ENCODE measurements around the gene CHST11.
A peak's percentile ranks its signal among the peaks of the same experiment; 100 is the strongest.

The CHST11 gene

GRCh38 chr12:104460973-104461698 lies 4.4 kb downstream of the CHST11 start:
- no peak for DNase-seq

DNA sequence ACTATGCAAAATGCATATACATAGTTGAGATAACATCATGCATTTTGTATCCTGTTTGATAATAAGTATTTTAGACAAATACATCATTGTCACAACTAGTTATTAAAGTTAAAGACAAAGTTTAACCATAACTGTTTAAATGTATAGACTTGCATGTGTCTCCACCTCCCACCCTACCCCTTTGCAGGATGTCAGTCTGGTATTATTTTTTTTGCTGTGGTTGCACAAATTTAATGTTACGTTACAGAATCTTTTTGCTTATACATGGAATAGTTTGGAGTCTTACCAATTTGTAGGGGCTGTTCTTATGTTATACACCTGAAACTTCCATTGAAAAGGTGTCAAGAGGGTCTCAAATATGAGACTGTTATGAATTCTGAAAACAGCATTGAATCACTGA lies 5.6 kb downstream of the CHST11 start:
- no peak for DNase-seq

DNA sequence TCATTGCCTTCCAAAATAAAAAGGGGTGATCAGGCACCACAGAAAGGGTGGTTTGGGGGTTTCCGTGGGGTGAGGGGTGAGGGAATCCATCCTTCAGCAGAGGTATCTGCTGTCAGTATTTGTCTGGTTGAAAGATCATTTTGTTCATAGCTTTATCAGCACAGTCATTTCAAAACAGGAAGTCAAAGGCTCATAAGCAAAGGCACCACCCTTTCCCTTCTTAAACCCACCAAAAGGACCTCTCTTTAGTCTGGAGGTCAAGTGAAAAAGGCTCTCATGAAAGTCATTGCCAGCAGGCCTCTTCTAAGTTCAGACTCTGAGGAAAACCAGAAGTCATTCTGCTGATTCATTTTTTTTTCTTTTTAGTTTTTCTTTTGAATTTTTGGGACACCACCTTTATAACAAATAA lies 6.2 kb downstream of the CHST11 start:
- DNase-seq = peak in 1 of 2 donors; percentile 80

DNA sequence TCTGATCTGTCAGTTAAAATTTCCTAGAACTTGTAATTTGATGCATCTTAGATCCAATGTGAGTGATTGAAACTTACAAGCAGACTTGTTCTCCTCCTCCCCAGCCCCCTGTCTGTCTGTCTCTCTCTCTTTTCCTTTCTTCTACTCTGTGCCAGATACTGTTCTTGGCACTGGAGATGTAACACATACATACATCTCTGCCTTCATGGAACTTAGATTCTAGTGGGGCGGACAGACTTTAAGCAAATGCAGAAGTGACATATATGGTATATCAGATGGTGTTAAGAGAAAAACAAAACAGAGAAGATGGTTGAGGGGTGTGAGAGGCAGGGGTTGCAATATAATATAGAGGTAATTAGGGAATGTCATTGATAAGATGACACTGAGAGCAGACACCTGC lies 6.6 kb downstream of the CHST11 start:
- no peak for DNase-seq

GRCh38 chr12:104464899-104465298 lies 8.2 kb downstream of the CHST11 start:
- DNase-seq = no peak

DNA sequence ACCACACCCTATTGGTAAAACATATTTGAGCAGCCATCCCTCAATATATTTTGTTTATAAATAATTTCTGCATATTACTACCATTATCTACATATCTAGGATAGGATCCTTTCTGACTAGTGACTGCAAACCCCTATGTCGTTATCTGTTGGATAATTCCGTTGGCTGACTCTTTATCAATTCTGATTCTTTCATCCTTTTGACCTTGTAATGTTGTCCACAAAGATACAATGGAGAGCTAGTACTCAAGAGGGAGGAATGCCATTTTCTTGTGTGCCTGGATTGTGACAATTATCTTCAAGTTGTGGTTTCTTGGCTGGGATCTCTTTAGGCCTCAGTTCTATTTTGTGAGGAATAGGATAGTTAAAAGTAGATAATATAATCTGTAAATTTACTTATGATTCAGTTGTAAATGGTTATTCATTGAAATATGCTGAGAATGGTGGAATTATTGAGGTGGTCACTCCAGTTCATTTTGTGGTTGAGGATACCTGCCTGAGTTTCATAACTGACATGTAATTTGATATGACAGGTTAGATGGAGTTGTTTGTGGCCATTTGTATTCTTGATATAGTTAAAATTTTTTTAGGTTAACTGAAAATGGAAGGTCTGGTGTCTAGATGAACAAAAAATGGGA lies 10.1 kb downstream of the CHST11 start:
- no peak for DNase-seq

- DNase-seq = no peak
Measured at GRCh38 chr12:104467346-104467837, 10.6 kb downstream of the CHST11 start.

DNA sequence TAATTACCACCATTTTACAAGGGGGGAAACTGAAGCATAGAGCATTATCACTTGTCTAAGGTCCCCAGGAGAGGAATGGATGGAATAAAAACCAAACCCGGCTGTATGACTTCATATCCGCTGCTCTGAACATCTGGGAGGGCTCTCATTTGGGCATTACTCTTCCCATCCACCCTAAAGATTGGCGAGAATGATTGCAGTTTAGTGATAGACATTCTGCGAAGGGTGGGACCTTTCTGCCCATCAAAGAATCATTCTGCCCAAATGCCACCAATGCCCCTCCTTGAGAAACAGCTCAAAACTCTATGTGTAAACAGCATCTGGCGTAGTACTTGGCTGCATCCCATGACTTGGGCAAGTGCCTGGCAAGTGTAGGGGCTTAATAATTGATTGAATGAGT lies 11.6 kb downstream of the CHST11 start:
- no peak for DNase-seq

GRCh38 chr12:104469066-104469465 lies 12.3 kb downstream of the CHST11 start:
- DNase-seq = no peak

DNA sequence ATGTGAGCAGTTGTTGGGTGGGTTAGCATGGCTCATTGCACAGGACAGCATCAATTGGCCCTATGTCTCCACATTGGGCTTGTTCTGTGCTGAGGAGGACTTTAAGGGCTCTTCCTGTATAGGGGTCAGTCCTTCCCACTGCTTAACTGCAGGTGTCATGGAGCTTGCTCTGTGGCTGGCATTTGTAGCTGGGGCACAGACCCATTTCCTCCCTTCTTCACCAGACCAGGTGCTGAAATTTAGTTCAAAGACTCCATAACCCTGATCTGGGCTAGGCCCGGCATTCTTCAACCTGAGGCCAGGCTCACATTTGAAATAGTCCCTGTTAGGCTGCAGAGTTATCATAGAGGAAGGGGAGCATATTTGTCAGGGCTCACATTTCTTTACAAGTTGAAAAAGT lies 12.8 kb downstream of the CHST11 start:
- DNase-seq = no peak

DNA sequence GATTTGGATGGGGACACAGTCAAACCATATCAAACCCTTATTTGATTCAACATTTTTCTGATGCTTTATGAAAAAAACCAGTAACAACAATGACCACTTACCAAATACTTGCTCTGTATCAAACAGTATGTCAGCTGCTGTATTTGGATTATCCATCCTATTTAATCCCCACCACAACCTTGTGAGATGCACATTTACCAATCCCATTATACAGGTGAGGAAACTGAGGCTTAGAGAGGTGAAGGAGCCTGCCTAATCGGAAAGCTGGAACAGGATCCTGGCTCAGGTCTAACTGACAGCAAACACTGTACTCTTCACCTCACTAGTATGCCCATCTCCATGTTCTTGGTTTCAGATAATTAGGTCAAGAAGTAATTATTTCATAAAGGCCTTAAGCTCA lies 13.8 kb downstream of the CHST11 start:
- DNase-seq = no peak

- DNase-seq = no peak
Measured at GRCh38 chr12:104471336-104471735, 14.6 kb downstream of the CHST11 start.

GRCh38 chr12:104472748-104473147 lies 16.0 kb downstream of the CHST11 start:
- DNase-seq = no peak

- no peak for DNase-seq
Measured at GRCh38 chr12:104473374-104473983, 16.7 kb downstream of the CHST11 start.

- DNase-seq = no peak
Measured at GRCh38 chr12:104475271-104475670, 18.5 kb downstream of the CHST11 start.

DNA sequence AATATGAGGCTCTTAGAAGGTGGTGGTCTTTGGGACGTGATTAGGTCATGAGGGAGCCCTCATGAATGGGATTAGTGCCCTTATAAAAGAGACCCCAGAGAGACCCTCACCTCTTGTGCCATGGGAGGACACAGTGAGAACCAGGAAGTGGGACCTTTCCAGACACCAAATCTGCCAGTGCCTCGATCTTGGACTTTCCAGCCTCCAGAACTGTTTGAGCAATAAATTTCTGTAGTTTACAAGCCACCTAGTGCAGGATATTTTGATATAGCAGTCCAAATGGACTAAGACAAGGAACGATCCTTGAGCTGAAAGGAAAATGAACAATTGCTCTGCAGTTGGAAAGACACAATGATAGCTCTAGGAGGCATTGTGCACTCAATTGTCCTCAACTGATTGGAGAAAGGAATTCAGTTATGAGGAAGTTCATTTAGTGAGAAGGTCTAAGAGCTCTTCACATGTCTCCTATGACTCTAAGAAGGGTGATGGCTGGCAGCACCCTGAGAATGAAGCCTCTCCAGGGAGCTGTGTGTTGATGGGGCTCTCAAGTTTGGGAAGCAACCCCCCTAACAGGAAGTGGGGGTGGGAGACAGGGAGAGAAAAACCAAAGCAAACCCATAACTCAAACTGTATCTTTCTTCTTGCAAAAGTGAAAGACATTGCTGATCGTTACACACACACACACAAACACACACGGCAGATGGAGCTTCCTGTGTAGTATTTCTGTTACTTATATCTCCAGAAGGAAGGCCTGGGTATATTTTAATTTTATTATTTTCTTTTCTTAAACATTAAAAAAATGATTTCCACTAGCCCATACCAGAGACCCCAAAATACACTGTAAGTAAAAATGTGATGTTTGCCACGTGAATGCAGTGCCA lies 21.0 kb downstream of the CHST11 start:
- DNase-seq = peak in 1 of 2 donors; percentile 39

DNA sequence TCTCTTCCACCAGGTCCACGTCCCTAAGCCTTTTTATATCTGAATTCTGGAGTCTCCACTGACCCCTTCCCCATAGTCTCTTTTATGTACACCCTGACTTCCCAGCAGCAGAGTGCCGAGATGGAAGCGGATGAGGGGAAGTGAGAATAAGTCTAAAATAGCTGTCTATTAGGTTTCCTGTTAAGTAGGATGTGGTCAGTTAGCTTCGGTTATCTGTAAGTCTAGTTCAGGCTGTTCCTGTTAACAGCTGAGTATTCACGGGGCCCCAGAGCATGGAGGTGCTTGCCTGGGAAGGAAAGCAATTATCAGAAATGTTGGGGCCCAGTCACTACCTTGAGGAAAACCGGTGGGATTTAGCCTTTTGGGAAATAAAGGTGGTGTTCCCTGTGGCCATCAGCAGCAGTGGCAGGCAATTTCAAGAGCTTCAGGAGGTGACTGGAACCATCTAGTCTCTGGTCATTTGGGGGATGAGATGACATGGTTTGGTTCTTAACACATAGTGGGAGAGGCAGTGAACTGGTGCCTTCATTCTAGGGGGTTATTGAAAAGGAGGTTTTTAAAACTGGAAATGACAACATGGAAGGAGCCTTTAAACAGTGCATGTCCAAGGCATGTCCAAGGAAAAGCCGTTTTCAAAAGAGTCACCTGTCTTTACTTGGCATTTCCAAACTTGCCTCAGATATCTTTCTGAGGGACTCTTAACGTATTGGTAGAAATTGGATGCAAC lies 21.8 kb downstream of the CHST11 start:
- DNase-seq = peak in 1 of 2 donors; percentile 88

GRCh38 chr12:104479123-104479662 lies 22.4 kb downstream of the CHST11 start:
- DNase-seq = no peak

DNA sequence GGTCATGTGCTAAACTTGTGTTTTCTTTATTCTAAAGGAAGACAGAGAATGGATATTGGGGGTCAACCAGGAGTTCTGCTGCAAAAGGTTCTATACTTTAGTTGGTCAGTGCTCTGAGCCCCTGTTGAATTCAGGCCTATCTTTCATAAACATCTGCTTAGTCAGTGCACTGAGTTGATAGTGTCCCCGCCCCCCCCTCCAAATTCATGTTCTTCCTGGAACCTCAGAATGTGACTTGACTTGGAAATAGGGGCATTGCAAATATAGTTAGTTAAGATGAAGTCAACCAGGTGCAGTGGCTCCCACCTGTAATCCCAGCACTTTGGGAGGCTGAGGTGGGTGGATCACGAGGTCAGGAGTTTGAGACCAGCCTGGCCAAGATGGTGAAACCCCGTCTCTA lies 23.3 kb downstream of the CHST11 start:
- DNase-seq = no peak

DNA sequence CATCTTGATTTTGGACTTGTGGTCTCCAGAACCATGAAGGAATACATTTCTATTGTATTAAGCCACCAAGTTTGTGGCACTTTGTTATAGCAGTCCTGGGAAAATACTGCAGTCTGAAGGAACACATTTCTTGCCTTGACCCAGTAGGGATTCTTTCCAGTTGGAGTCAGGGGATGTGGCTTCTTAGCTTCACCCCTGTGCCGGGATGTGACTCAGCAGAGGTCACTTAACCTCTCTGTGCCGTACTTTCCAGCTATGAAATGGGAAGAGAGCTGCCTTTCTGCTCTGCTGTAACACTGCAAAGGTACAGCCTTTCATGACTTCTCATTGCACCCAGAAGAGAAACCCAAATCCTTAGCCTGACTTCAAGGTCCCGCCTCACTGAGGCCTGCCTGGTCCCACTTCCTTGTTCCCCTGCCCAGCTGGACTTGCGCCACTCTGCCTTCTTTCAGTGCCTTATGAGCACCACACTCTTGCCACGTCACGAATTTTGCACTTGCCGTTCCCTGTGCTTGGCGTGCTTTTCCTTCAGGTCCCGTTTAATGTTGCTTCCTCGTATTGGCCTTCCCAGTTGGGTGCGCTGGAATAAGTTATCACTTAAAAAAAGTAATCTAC lies 24.2 kb downstream of the CHST11 start:
- no peak for DNase-seq

- DNase-seq = no peak
Measured at GRCh38 chr12:104482113-104482512, 25.4 kb downstream of the CHST11 start.

DNA sequence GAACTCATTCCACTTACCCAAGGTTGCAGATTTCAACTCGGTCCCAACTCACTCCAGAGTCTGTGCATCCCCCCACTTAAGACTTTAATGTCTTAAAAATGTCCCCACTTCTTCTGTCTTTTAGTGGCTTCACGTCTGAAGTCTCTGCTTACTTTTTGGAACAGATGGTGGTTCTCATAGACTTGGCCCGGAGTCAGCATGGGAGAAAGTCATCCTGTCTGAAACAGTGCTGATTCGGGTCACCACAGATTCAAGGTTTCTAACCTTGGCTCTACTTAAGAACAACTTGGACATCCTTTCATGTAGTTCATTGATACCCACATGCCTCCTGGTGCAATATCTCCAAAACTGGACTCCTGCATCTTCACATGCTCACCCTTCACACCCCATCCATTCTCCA lies 26.0 kb downstream of the CHST11 start:
- DNase-seq = no peak
